ENCODE measurements around the gene RIIAD1. TPM values are rescaled to one million over a fixed set of nuclear protein-coding genes. Genes with fewer than 3 reads are reported as not detected.
"Not testable (repeated sequence)": the region's sequence is repeated elsewhere in the genome, so short reads cannot be mapped to it uniquely, and the experiment has no call there.

The RIIAD1 gene
- total RNA-seq, result not detected in 2 replicates

- no peak for DNase-seq (ENCODE audit: low read depth in 2 of 2)
Observed at GRCh38 chr1:151720974-151721787, at the start of gene RIIAD1. TSS of gene RIIAD1 (plus strand) at chr1:151721522. CDS start at chr1:151721537, 15 bp downstream.

DNA sequence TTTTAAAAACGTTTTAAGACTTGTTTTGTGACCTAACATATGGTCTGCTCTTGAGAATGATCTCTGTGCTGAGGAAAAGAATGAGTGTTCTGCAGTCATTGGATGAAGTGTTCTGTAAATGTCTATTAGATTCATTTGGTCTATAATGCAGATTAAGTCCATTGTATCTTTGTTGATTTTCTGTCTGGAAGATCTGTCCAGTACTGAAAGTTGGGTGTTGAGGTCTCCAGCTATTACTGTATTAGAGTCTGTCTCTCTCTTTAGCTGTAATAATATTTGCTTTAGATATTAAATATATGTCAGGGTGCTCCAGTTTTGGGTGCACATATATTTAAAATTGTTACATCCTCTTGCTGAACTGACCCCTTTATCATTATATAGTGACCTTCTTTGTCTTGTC, 47.9 kb upstream of the RIIAD1 start:
- DNase-seq (ENCODE audit: low read depth in 2 of 2), result no peak

DNA sequence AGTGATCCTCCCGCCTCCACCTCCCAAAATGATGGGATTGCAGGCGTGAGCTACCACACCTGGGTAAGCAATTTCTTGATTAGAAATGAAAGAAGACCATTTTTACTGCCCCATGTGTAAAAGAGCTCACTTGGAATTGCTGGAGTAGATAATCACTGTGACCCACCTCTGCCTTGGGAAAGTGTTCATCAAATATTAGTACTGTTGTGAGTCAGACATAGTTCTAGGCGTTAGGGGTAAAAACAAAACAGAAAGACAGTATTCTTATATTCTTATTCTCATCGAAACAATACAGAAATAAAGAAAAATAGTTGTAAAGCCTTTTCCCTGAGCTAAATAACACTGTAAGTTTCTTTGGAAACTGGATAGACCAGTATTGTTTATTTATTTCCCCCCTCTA, 40.9 kb upstream of the RIIAD1 start:
- DNase-seq (ENCODE audit: low read depth in 2 of 2), result peak in 1 of 2 donors; percentile 23

DNA sequence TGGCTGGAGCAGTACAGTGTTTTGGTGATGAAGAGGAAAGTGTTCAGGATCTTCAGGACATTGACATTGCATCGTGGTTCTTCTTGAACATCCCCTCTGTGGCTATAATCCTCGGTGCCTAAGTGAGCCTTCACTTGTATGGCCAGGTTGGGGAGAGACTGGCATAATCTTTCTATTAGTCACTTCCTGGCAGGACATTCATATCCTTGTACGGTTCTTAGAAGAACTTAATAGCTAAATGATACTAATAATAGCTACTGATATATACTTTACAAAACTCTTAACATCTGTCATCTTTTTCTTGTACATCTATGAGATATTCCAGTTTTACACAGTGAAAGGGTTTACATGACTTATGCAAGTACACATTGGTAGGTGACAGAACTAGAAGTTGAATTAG, 40.5 kb upstream of the RIIAD1 start:
- peak in 1 of 2 donors; percentile 84 for DNase-seq (ENCODE audit: low read depth in 2 of 2)

- no peak for DNase-seq (ENCODE audit: low read depth in 2 of 2)
Observed at GRCh38 chr1:151681923-151682322, 39.4 kb upstream of the RIIAD1 start.

GRCh38 chr1:151682901-151683300, 38.4 kb upstream of the RIIAD1 start:
- DNase-seq (ENCODE audit: low read depth in 2 of 2), result not testable (repeated sequence)

- DNase-seq (ENCODE audit: low read depth in 2 of 2), result no peak
Observed at GRCh38 chr1:151684128-151684527, 37.2 kb upstream of the RIIAD1 start.

DNA sequence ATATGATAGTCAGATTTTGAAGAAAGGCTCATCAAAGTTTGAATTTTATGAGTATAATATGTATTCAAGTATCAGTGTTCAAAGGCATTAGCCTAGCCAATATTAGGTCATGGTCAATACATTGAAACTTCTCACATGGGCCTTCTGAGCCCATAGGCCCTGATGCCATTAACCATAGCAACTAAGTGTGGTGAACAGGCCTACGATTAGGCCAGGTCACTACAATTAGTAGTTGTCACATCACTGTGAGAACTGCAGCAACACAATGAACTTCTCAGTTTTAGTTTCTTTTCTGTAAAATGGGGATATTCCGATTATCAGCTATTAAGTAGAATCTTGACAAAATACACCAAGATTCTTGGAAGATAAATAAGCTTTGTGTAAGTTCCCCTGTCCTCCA, 34.8 kb upstream of the RIIAD1 start:
- DNase-seq (ENCODE audit: low read depth in 2 of 2), result no peak

GRCh38 chr1:151689494-151689893, 31.8 kb upstream of the RIIAD1 start:
- no peak for DNase-seq (ENCODE audit: low read depth in 2 of 2)

DNA sequence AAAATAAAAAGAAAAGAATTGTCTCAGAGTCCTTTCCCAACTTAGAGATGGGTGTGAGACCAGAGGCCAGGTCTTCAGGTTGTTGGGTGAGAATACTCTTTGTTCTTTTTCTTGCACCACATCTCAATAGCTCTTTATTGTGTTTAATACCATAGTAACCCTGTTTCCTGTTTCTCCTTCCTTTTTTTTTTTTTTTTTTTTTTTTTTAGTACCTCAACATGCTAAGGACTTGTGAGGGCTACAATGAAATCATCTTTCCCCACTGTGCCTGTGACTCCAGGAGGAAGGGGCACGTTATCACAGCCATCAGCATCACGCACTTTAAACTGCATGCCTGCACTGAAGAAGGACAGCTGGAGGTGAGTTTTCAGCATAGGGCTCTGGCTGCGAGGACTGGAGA, 29.1 kb upstream of the RIIAD1 start:
- DNase-seq (ENCODE audit: low read depth in 2 of 2), result peak in 1 of 2 donors; percentile 17

GRCh38 chr1:151693057-151693651, 28.2 kb upstream of the RIIAD1 start:
- DNase-seq (ENCODE audit: low read depth in 2 of 2), result peak; percentile 46 to 65

- DNase-seq (ENCODE audit: low read depth in 2 of 2), result no peak
Observed at GRCh38 chr1:151701515-151701914, 19.8 kb upstream of the RIIAD1 start.

DNA sequence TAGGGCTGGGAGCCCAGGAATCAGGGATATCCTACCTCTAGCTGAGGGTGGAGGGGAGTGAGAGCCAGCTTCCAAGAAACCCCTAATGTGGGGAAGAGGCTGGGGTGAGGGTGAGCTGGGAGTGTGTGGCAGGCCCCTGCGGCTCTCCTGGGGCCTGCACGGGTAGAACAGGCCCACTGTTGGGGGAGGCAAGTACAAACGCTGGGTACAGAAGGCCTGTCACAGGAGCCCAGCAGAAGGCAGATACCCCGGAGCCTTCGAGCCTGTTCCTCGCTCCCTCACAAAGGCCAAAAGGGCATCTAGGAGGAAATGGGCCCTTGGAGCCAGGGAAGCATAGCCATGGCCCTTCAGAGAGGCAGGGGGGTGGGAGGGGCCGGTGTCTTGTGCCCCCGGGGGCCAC, 18.4 kb upstream of the RIIAD1 start:
- no peak for DNase-seq (ENCODE audit: low read depth in 2 of 2)

DNA sequence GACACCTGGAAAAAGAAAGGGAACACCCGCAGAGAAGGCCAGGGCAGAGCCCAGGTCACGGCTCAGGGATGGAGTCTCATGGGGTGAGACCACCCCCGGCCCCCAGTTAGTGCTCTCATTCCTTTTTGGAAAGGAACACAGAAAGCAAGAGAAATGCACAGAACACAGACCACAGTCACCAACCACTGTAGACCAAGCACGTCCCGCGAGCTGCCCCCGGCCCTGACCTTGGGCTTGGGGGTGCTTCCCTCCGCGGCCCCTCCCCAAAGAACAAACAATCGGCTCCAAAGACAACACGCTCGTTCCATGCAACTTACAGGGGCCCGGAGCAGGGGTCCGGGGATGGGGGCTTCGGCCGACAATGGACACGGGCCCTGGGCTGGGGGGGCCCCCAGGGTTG, 17.5 kb upstream of the RIIAD1 start:
- DNase-seq (ENCODE audit: low read depth in 2 of 2), result no peak

DNA sequence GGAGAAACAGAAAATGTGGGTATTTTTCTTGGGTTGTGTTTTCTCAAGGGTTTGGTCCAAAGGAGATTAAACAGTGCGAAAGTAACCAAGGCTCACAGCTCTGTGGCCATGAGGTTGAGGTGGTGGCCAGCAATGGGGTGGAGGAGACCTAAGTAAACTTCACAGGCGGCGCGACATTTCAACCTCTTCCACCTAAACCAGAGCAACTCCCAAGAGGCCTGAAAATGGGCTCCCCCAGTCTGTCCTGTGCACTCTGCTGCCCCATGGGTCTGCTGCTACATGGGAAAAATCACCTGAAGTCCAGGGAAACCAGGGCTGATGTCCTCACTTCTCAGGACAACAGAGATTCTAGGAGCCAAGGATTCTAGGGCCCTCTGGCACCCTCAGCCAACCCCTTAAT, 17.1 kb upstream of the RIIAD1 start:
- DNase-seq (ENCODE audit: low read depth in 2 of 2), result no peak

GRCh38 chr1:151705146-151705545, 16.2 kb upstream of the RIIAD1 start:
- no peak for DNase-seq (ENCODE audit: low read depth in 2 of 2)

DNA sequence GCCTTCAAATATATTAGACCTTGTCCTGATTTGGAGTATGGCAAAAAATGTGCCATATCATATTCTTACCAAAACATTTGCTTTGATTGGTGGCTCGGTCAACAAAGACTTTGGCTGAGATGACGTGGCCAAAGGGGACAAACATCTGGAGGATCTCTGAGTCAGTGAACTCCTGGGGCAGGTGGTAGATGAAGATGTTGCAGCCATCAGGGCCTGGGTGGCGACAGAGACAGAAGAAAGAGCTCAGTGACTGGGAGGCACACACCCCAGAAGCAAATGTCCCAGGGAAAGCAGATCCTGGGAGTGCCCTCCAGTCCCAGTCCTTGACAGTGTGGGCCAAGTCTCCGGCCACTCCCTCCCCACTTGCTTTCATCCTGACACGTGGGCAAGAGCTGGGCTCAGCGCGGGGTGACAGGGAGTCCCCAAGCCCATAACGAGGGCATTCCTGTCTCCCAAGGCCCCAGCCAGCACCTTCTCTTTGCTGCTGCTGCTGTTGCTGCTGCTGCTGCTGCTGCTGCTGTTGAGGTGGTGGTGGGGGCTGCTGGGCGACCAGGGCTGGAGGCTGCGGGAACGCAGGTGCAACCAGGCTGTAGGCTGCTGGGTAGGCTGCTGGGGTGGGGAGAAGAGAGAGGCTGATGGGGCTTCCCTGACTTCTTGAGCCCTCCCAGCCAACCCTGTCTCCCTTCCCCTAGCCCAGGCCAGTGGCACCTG, 15.4 kb upstream of the RIIAD1 start:
- no peak for DNase-seq (ENCODE audit: low read depth in 2 of 2)

DNA sequence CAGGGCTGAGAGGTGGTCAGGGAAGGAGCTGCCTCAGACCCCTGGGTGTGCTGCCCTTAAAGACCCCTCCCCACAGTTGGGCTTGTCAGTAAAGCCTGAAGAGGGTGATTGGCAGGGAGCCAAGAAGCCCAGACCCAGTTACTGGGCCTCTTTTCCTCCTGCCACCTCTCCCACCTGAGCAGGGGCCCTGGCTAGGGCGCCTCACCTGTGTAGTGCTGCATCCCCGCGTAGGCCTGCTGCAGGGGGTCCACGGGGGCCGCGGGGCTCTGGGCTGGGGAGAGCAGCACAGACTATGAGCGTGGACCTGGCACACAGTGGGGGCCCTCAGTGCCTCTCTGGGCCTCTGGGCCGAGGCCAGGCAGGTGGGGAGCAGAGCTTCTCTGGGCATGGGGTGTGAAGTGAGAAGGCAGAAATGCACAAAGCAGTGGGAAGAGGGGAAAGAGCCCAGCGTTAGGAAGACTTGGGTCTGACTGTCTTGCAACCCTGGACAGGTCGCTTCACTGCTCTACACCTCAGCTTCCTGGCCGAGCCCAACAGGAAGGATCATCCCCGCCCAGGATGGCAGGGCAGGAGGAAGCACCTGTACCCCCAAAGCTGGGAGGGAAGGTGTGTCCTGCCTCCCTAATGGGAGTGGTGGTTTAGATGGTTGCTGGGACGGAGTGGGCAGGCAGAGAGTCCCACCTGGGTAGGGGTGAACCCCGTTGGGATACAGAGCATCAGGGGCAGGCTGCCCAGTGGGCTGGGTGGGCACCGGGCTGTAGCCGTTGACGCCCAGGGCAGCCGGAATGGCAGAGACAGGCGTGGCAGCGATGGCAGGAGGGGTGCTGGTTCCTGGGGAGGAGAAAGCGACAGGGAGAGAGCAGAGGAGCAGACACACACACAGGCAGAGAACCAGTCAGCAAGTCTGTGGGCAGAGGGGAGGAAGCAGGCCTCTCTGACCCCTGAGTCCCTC, 14.6 kb upstream of the RIIAD1 start:
- DNase-seq (ENCODE audit: low read depth in 2 of 2), result no peak

DNA sequence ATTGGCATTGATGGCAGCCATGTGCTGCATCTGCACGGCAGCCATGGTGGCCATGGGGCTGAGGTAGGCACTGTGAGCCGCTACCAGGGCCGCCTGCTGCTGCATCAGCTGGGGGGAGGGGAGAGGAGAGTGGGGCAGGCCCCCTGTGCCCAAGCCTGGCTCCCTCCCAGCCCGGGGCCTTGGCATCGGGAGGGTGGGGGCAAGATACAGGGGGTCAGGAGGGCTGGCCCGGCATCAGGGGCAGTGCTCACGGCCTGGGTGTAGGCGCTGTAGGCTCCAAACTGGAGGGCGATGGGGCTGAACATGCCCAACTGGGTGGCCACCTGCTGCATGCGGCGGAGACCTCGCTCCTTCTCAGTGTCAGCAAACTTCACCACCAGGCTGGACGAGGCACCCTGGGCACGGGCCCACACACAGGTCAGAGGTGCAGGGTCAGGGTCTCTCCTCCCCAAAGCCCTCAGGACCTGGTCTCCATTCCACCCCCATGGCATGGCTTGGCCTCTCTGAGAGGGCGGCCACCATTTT, 13.7 kb upstream of the RIIAD1 start:
- no peak for DNase-seq (ENCODE audit: low read depth in 2 of 2)

- no peak for DNase-seq (ENCODE audit: low read depth in 2 of 2)
Observed at GRCh38 chr1:151708891-151709290, 12.4 kb upstream of the RIIAD1 start.

DNA sequence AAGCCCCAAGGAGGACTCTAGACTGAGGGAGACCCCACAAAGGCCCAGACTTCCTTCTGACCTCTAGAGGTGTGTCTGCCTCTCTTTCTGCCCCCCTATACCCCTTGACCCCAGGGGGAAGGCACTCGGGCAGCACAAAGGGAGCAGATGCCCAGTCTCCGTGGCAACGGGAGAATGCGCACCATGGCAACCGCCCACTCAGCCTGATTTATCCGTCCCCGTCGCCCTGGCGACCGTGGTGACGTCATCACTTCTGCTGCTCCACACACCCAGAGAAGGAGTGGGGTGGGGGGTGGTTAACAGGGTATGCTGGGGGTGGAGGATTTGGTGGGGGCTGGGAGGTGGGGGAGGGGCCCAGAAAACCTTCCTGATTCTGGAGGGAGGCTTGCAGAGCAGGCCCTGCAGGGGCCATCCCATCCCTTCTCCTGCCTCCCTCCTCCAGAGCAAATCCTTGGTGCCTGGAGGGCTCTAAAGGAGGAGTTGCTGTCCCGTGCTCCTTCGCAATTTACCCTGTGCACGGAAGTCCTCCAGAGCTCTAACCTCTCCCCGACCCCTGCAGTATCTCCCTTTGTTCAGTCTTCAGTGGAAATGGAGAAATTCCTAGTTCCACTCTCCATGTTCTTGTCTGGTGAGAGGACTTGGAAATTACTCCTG, 11.0 kb upstream of the RIIAD1 start:
- no peak for DNase-seq (ENCODE audit: low read depth in 2 of 2)

Data from dermis microvascular lymphatic vessel endothelial cell (primary cell).